H9 (cell line): ENCODE measurements around the gene PHLDA3. TPM values are rescaled to one million over a fixed set of nuclear protein-coding genes. Genes with fewer than 3 reads are reported as not detected.

Experiments
- DNase-seq: peaks from one replicate; pipeline ENCODE4 v3.0.0-alpha.2; 2017
- H2AFZ ChIP-seq: one replicate; pipeline ENCODE4 v1.6.1; 2013; ENCODE audit warnings: mild to moderate bottlenecking, low read length, control low read depth, moderate library complexity
- H2AK5ac ChIP-seq: 2 replicates; pipeline ENCODE4 v1.6.1; 2013; ENCODE audit warnings: low read length, control low read depth, mixed read lengths; ENCODE audit not compliant: insufficient read length
- H2BK120ac ChIP-seq: one replicate; pipeline ENCODE4 v1.6.1; 2013; ENCODE audit warnings: low read depth, mild to moderate bottlenecking, low read length, control low read depth, inconsistent platforms; ENCODE audit not compliant: poor library complexity, severe bottlenecking
- H2BK12ac ChIP-seq: 2 replicates; pipeline ENCODE4 v1.6.1; 2013; ENCODE audit warnings: low read length, control low read depth, mixed read lengths, low read depth; ENCODE audit not compliant: insufficient read length
- H2BK15ac ChIP-seq: 2 replicates; pipeline ENCODE4 v1.6.1; 2013; ENCODE audit warnings: low read depth, low read length, control low read depth
- H2BK20ac ChIP-seq: one replicate; pipeline ENCODE4 v1.6.1; 2013; ENCODE audit warnings: low read depth, mild to moderate bottlenecking, low read length, control low read depth, inconsistent platforms; ENCODE audit not compliant: poor library complexity, severe bottlenecking
- H2BK5ac ChIP-seq: 2 replicates; pipeline ENCODE4 v1.6.1; 2013; ENCODE audit warnings: low read length, control low read depth, mixed read lengths; ENCODE audit not compliant: insufficient read length
- H3K14ac ChIP-seq: 2 replicates; pipeline ENCODE4 v1.6.1; 2013; ENCODE audit warnings: low read length, control low read depth; ENCODE audit not compliant: insufficient read depth
- H3K18ac ChIP-seq: 2 replicates; pipeline ENCODE4 v1.6.1; 2013; ENCODE audit warnings: low read depth, mild to moderate bottlenecking, mixed read lengths, low read length, control low read depth; ENCODE audit not compliant: insufficient read length
- H3K23ac ChIP-seq: 2 replicates; pipeline ENCODE4 v1.6.1; 2013; ENCODE audit warnings: low read length, control low read depth, mixed read lengths, low read depth; ENCODE audit not compliant: insufficient read length
- H3K23me2 ChIP-seq: 2 replicates; pipeline ENCODE4 v1.6.1; 2013; ENCODE audit warnings: low read depth, mild to moderate bottlenecking, mixed read lengths, low read length, control low read depth; ENCODE audit not compliant: insufficient read length, poor library complexity, severe bottlenecking
- H3K27ac ChIP-seq: 2 replicates; pipeline ENCODE4 v1.5.1; 2013; ENCODE audit warnings: low read length, control low read depth, mixed read lengths, low read depth; ENCODE audit not compliant: insufficient read length
- H3K27me3 ChIP-seq: 2 replicates; pipeline ENCODE4 v1.6.1; 2013; ENCODE audit warnings: low read length, control low read depth, inconsistent platforms; ENCODE audit not compliant: insufficient read depth
- H3K4ac ChIP-seq: 2 replicates; pipeline ENCODE4 v1.6.1; 2013; ENCODE audit warnings: low read depth, mild to moderate bottlenecking, control low read depth, inconsistent platforms, low read length, moderate library complexity
- H3K4me1 ChIP-seq: 2 replicates; pipeline ENCODE4 v1.6.1; 2013; ENCODE audit warnings: low read length, control low read depth, inconsistent platforms; ENCODE audit not compliant: insufficient read depth
- H3K4me2 ChIP-seq: 2 replicates; pipeline ENCODE4 v1.6.1; 2013; ENCODE audit warnings: low read length, control low read depth, mixed read lengths; ENCODE audit not compliant: insufficient read length, insufficient read depth
- H3K56ac ChIP-seq: 2 replicates; pipeline ENCODE4 v1.6.1; 2013; ENCODE audit warnings: low read depth, mild to moderate bottlenecking, mixed read lengths, low read length, control low read depth; ENCODE audit not compliant: insufficient read length
- H3K79me1 ChIP-seq: 2 replicates; pipeline ENCODE4 v1.6.1; 2013; ENCODE audit warnings: low read depth, mild to moderate bottlenecking, moderate library complexity, low read length, control low read depth, inconsistent platforms; ENCODE audit not compliant: insufficient read depth, poor library complexity, severe bottlenecking
- H3K79me2 ChIP-seq: 2 replicates; pipeline ENCODE4 v1.6.1; 2013; ENCODE audit warnings: low read length, control low read depth, inconsistent platforms; ENCODE audit not compliant: insufficient read depth
- H3K9ac ChIP-seq: 2 replicates; pipeline ENCODE4 v1.6.1; 2013; ENCODE audit warnings: low read length, control low read depth, mixed read lengths; ENCODE audit not compliant: insufficient read length; ENCODE audit errors: extremely low read depth
- H3K9me3 ChIP-seq: one replicate; pipeline ENCODE4 v1.6.1; 2013; ENCODE audit warnings: low read depth, low read length, inconsistent platforms; ENCODE audit not compliant: control insufficient read depth
- H3T11ph ChIP-seq: one replicate; pipeline ENCODE4 v1.6.1; 2013; ENCODE audit warnings: mild to moderate bottlenecking, low read length, control low read depth, inconsistent platforms
- H4K20me1 ChIP-seq: one replicate; pipeline ENCODE4 v1.6.1; 2013; ENCODE audit not compliant: control insufficient read depth, insufficient read length, insufficient read depth
- H4K5ac ChIP-seq: 2 replicates; pipeline ENCODE4 v1.6.1; 2013; ENCODE audit warnings: low read depth, mild to moderate bottlenecking, mixed read lengths, low read length, control low read depth; ENCODE audit not compliant: insufficient read length
- H4K8ac ChIP-seq: replicated peaks from 2 replicates; pipeline ENCODE4 v1.6.1; 2013; ENCODE audit warnings: low read length, control low read depth, mixed read lengths, low read depth; ENCODE audit not compliant: insufficient read length
- H4K91ac ChIP-seq: 2 replicates; pipeline ENCODE4 v1.6.1; 2013; ENCODE audit warnings: low read depth, mild to moderate bottlenecking, moderate library complexity, mixed read lengths, low read length, control low read depth; ENCODE audit not compliant: insufficient read length
- H3K27ac Mint-ChIP-seq, 3 experiments: 2 replicates in 2 of 3; 3 replicates in 1 of 3; pipeline ENCODE4 v1.8.0; 2020 to 2021; ENCODE audit warnings: mixed read lengths in 3 of 3, mild to moderate bottlenecking in 1 of 3, moderate library complexity in 1 of 3
- H3K27me3 Mint-ChIP-seq: 2 replicates; pipeline ENCODE4 v1.8.0; 2021; ENCODE audit warnings: low read depth, mild to moderate bottlenecking, moderate library complexity, mixed read lengths
- H3K36me3 Mint-ChIP-seq, 3 experiments: 2 replicates in 2 of 3; 3 replicates in 1 of 3; pipeline ENCODE4 v1.8.0; 2020 to 2021; ENCODE audit warnings: low read depth in 3 of 3, mixed read lengths in 3 of 3; ENCODE audit not compliant: insufficient read depth in 1 of 3
- H3K4me1 Mint-ChIP-seq, 2 experiments: 2 replicates each; pipeline ENCODE4 v1.8.0; 2020; ENCODE audit warnings: mixed read lengths in 2 of 2
- H3K4me3 Mint-ChIP-seq, 2 experiments: 2 replicates in 1 of 2; 3 replicates in 1 of 2; pipeline ENCODE4 v1.8.0; 2020 to 2021; ENCODE audit warnings: mild to moderate bottlenecking in 2 of 2, mixed read lengths in 2 of 2, moderate library complexity in 1 of 2
- H3K9me3 Mint-ChIP-seq, 2 experiments: 2 replicates in 1 of 2; 3 replicates in 1 of 2; pipeline ENCODE4 v1.8.0; 2020; ENCODE audit warnings: mild to moderate bottlenecking in 2 of 2, mixed read lengths in 2 of 2, moderate library complexity in 1 of 2
- CTCF ChIP-seq: fragments of 200-600 bp; sonication (generic); conservative IDR thresholded peaks from 3 replicates; pipeline ENCODE4 v1.8.0; 2021; ENCODE audit warnings: antibody characterized with exemption, mild to moderate bottlenecking
- WGBS: extraction: QIAGEN DNeasy Blood & Tissue Kit; methylation state at CpG from one replicate; pipeline ENCODE4 v1.1.7; 2013; ENCODE audit warnings: missing lambda C conversion rate, low lambda C conversion rate, mixed read lengths; ENCODE audit not compliant: insufficient read length; ENCODE audit errors: extremely low coverage; 5-methylcytosine and 5-hydroxymethylcytosine counted together
- total RNA-seq: library from RNA; stranded (reverse); gene quantifications from 2 replicates; pipeline ENCODE4 v1.2.1, GENCODE V29; 2021

The PHLDA3 gene
- total RNA-seq, 1 experiment from 2014 or later = 53.9 TPM

GRCh38 chr1:201450721-201451291, 18.2 kb downstream of the PHLDA3 start:
- Histone ChIP-seq H3K79me1 (no peaks in the 10 kb centered on the region), H3K4ac (no peak overlapping the region), H4K20me1 (no peaks in the 10 kb centered on the region), H3K27me3 (no peaks in the 10 kb centered on the region), H3K4me1 (peaks cover 4% of the 10 kb centered on the region; the same call in 1 of the 2 replicates), H3K9me3 (no peaks in the 10 kb centered on the region), H2BK20ac (no peak overlapping the region), H3T11ph (no peak overlapping the region), H3K79me2 (no peaks in the 10 kb centered on the region), H3K23me2 (no peaks in the 10 kb centered on the region), H3K9ac (no peak overlapping the region), H2BK120ac (no peak overlapping the region), H3K23ac (no peak overlapping the region), H4K5ac (no peak overlapping the region), H2BK12ac (no peak overlapping the region), H2BK5ac (no peak overlapping the region), H3K27ac (no peak overlapping the region), H2AFZ (no peak overlapping the region), H3K18ac (no peak overlapping the region), H3K4me2 (no peak overlapping the region), H3K56ac (no peak overlapping the region), H2AK5ac (no peak overlapping the region), H4K8ac (no peak overlapping the region), H2BK15ac (no peak overlapping the region; the same call in 1 of the 2 replicates), H3K14ac (peak overlapping the region; percentile 34; the same call in 1 of the 2 replicates), H4K91ac (no peak overlapping the region)
- H3K4me1 Mint-ChIP-seq = peaks cover 33 to 36% of the 10 kb centered on the region in 2 experiments
- peaks cover 3% of the 10 kb centered on the region; the same call in 1 of the 2 replicates for H3K27me3 Mint-ChIP-seq
- peaks cover 0 to 2% of the 10 kb centered on the region in 2 experiments; a peak in 1 of 5 replicates for H3K9me3 Mint-ChIP-seq
- WGBS = no CpG with 5 or more reads among the region's 12 CpGs
- no peaks in the 10 kb centered on the region for H3K36me3 Mint-ChIP-seq
- no peak overlapping the region for H3K27ac Mint-ChIP-seq
- no peak overlapping the region for H3K4me3 Mint-ChIP-seq
- peak; percentile 41 for DNase-seq
- no peak for TF ChIP-seq CTCF
